ENCODE data around the gene A3GALT2.

DNA sequence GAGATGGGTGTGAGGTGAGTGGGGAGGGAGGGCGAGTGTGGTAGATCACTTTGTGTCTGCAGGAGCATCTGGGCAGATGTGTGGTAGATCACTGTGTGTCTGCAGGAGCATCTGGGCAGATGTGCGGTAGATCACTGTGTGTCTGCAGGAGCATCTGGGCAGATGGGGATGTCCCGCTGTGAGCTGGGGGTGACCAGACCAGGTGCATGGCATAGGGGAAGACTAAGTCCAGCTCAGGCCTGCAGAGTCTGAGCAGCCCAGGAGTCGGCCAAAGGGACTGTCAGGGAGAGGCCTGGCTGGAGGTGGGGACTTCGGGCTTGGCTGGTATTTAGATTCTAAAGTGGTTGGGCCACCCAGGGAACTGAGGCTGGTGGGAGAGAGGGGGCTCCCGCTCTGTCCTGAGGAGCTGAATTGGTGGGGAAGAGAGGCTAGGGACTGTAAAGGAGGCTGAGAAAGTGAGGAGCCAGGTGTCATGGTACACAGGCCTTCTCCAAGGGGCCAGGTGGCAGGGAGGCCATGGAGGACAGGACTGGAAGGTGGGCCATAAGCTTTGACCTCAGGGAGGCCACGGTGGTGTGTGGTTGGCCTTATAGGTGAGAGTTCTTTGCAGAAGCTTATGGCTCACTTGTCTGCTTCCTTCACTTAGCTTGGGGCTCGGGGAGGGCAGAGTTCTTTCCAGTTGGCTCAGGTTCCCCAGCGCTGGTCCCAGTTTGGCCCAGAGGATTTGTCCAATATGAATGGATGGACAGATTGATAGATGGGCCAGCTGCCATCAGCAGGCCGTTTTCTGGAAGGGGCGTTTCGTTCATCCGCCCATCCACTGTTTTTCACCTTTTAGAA lies 49.0 kb downstream of the A3GALT2 start:
- no peak for TF ChIP-seq MAFK (IDR thresholded peaks at IDR 0.05; ENCODE audit: partially characterized antibody)
- TF ChIP-seq, protein P1, sequence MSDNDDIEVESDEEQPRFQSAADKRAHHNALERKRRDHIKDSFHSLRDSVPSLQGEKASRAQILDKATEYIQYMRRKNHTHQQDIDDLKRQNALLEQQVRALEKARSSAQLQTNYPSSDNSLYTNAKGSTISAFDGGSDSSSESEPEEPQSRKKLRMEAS (IDR thresholded peaks at IDR 0.05), result no peak
- TF ChIP-seq POLR2A (IDR thresholded peaks at IDR 0.05; ENCODE audit: low read length), result no peak

All from A549 (cell line).